Renal pelvis (tissue), 12 donors: ENCODE data around the gene SMAD2. TPM values are rescaled to one million over a fixed set of nuclear protein-coding genes. Genes with fewer than 3 reads are reported as not detected.
"Not testable (repeated sequence)": the region's sequence is repeated elsewhere in the genome, so short reads cannot be mapped to it uniquely, and the experiment has no call there.

Source experiments
- DNase-seq: peaks from one replicate; pipeline ENCODE4 v3.0.0-alpha.2; 2013
- long read RNA-seq, 16 experiments: transcript quantifications; one replicate each; lab custom pipeline, GENCODE V29; 2026
- polyA plus RNA-seq, 3 donors: library from polyadenylated mRNA; unstranded; fragments of 120-200 nt; gene quantifications; one replicate each; pipeline ENCODE4 v1.2.1, GENCODE V29; 2013; ENCODE audit not compliant: insufficient read length in 3 of 3

Gene SMAD2
- polyA plus RNA-seq, result 10 to 100 TPM; 81.2 to 85.6 (median 82.9) TPM
- long read RNA-seq, donor 1, full-length matches to known transcripts, result 13 of 19 reads
- long read RNA-seq, donor 1, partial matches to known transcripts, result 0 of 19 reads
- long read RNA-seq, donor 1, other reads (novel, unspliced or antisense), result 6 of 19 reads
- long read RNA-seq, donor 2, full-length matches to known transcripts, result 21 of 26 reads
- long read RNA-seq, donor 2, partial matches to known transcripts, result 5 of 26 reads
- long read RNA-seq, donor 2, other reads (novel, unspliced or antisense), result 0 of 26 reads
- long read RNA-seq, donor 3, full-length matches to known transcripts, result 8 of 8 reads
- long read RNA-seq, donor 3, partial matches to known transcripts, result 0 of 8 reads
- long read RNA-seq, donor 3, other reads (novel, unspliced or antisense), result 0 of 8 reads
- long read RNA-seq, donor 4, full-length matches to known transcripts, result 11 of 16 reads
- long read RNA-seq, donor 4, partial matches to known transcripts, result 0 of 16 reads
- long read RNA-seq, donor 4, other reads (novel, unspliced or antisense), result 5 of 16 reads
- long read RNA-seq, donor 5, full-length matches to known transcripts, result 6 of 6 reads
- long read RNA-seq, donor 5, partial matches to known transcripts, result 0 of 6 reads
- long read RNA-seq, donor 5, other reads (novel, unspliced or antisense), result 0 of 6 reads
- long read RNA-seq, donor 6, full-length matches to known transcripts, result 10 of 27 reads
- long read RNA-seq, donor 6, partial matches to known transcripts, result 17 of 27 reads
- long read RNA-seq, donor 6, other reads (novel, unspliced or antisense), result 0 of 27 reads
- long read RNA-seq, donor 7, full-length matches to known transcripts, result 7 of 7 reads
- long read RNA-seq, donor 7, partial matches to known transcripts, result 0 of 7 reads
- long read RNA-seq, donor 7, other reads (novel, unspliced or antisense), result 0 of 7 reads
- long read RNA-seq, donor 8, full-length matches to known transcripts, result 3 of 3 reads
- long read RNA-seq, donor 8, partial matches to known transcripts, result 0 of 3 reads
- long read RNA-seq, donor 8, other reads (novel, unspliced or antisense), result 0 of 3 reads
- long read RNA-seq, donor 9, full-length matches to known transcripts, result 8 of 18 reads
- long read RNA-seq, donor 9, partial matches to known transcripts, result 10 of 18 reads
- long read RNA-seq, donor 9, other reads (novel, unspliced or antisense), result 0 of 18 reads
- long read RNA-seq, donor 10, full-length matches to known transcripts, result 8 of 16 reads
- long read RNA-seq, donor 10, partial matches to known transcripts, result 8 of 16 reads
- long read RNA-seq, donor 10, other reads (novel, unspliced or antisense), result 0 of 16 reads
- long read RNA-seq, donor 11, full-length matches to known transcripts, result 5 of 5 reads
- long read RNA-seq, donor 11, partial matches to known transcripts, result 0 of 5 reads
- long read RNA-seq, donor 11, other reads (novel, unspliced or antisense), result 0 of 5 reads
- long read RNA-seq, donor 12, full-length matches to known transcripts, result 15 of 22 reads
- long read RNA-seq, donor 12, partial matches to known transcripts, result 0 of 22 reads
- long read RNA-seq, donor 12, other reads (novel, unspliced or antisense), result 7 of 22 reads
- long read RNA-seq, donor 13, full-length matches to known transcripts, result 4 of 4 reads
- long read RNA-seq, donor 13, partial matches to known transcripts, result 0 of 4 reads
- long read RNA-seq, donor 13, other reads (novel, unspliced or antisense), result 0 of 4 reads
- long read RNA-seq, donor 14, result 0 reads
- long read RNA-seq, donor 15, result 0 reads
- long read RNA-seq, donor 16, full-length matches to known transcripts, result 9 of 16 reads
- long read RNA-seq, donor 16, partial matches to known transcripts, result 0 of 16 reads
- long read RNA-seq, donor 16, other reads (novel, unspliced or antisense), result 7 of 16 reads

DNA sequence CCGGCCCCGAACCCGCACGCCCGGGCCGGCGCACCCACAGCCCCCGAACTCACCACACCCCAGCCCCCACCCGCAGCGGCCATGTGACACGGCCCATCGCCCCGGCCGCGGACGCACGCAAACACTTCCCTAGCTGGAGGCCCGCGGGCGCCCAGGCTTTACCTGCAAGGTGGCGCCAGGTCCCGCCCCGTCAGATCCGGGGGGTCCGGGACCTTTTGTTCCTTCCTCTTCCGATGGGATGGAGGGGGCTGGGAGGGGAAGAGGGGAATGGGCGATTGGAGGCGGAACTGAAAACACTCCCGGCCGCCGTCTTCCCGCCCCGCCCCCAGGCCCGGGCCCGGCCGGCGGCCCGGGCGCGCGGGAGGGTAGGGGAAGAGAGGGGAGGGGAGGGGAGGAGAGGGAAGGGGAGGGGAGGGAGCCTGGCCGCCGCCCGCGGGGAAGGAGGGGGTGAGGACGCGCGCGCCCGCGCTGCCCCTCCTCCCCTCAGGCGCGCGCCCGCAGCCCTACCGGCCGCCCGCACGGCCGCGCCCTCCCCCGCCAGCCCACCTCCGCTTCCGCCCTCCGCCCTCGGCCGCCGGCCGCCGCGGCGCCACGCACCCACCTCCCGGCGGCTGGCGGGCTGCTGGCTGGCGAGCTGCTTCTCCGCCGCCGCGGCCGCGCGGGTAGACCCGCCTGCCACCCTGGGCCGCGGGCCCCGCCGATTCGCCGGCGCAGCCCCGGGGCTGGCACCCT lies at the start of gene SMAD2:
SMAD2 (minus strand) TSS at position 461 of the 732 bp plus-strand sequence. CDS start 33,903 bp downstream, outside the sequence.
- DNase-seq, result peak; percentile 86

DNA sequence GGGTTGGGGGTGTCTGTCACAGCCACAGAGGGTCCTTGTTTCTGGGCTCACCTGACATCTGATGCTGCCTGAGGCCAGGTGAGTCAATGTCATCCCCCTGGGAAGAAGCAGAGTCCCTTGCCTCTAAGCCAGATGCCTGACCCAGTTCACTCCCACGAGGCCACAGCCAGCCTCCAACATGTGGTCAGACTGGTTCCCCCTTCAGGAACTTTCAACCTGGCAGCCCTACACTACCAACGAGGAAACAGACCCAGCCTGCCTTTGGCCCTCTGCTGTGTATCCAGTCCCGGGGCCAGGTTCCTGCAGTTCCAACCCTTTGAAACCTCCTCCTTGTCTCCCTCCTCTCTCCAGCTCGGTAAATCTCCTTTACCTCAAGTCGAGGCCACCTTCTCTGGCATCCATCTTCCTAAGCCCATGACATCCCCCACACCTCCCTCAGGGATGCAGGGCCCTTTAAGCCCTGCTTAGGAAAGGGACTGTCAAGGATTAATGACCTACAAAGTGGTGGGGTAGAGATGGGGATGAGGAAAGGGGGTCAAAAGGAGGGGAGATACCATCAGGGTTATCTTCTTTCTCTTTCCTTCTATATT lies 49.2 kb upstream of the SMAD2 start:
- no peak for DNase-seq

DNA sequence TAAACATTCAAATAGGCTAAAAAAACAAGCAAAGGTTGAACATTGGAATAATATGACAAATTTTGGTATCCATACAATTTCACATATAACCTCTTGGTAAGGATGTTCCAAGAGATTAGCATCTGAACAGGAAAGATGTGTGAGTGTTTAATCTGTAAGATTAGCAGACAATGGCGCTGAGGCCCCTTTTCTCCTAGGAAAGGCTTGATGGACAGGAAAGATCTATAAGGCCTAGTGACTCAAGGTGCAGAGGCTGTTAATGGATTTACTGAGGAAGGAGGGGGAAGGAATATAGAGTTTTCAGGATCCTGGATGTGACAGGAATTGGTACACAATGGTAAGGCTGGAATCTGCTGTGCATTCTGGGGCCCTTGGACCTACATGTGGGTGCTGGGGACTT lies 48.1 kb upstream of the SMAD2 start:
- no peak for DNase-seq

DNA sequence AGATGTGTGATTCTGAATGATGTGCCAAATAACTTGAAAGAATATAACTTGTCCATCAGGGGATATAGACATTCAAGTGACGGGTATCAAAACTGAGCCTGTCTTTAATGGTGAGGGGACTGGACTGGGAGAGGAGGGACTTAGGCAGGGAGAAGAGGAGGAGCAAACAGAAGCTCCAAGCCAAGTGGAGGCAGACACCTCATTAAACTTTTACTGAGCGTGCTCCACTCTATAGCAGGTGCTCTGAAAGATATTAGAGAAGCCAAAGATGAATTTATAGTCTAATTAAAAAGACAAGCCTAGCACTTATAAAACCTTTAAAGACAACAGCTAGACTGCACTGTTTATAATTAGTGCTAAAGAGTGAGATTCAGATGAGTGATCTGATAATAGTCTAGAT lies 47.7 kb upstream of the SMAD2 start:
- no peak for DNase-seq

DNA sequence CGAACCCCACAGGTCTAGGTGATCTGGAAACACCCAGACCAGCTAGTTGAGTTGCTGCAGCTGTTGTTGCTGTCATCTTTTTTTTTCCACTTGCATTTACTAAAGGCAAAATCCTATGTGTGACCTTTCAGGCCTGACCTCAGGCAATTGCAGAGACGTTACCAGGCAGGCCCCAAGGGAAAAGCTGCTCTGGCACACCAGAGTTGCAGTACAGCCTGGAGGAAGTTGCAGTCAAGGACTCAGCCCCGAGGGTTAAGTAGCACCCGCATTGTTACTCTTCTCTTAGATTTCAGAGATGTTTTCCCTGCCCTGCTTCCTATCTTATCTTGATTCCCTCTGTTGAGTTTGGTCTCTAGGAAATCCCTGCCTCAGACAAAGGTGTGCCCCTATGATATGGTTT lies 45.2 kb upstream of the SMAD2 start:
- DNase-seq, result no peak

DNA sequence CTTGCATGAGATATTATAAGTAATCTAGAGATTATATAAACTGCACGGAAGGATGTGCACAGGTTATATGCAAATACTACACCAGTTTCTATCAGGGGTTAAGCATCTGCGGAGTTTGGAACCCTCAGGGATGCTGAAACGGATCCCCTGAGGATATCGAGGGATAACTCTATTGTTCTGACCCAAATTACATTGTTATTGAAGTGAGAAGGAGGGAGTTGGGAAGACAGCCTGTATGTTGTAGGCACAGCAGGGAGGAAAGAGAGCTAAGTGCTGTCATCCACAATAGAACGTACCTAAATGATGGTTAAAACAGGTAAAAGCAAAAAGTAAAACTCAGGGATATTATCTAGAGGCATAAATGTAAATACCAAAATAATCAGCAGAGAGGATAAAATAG lies 44.6 kb upstream of the SMAD2 start:
- no peak for DNase-seq

DNA sequence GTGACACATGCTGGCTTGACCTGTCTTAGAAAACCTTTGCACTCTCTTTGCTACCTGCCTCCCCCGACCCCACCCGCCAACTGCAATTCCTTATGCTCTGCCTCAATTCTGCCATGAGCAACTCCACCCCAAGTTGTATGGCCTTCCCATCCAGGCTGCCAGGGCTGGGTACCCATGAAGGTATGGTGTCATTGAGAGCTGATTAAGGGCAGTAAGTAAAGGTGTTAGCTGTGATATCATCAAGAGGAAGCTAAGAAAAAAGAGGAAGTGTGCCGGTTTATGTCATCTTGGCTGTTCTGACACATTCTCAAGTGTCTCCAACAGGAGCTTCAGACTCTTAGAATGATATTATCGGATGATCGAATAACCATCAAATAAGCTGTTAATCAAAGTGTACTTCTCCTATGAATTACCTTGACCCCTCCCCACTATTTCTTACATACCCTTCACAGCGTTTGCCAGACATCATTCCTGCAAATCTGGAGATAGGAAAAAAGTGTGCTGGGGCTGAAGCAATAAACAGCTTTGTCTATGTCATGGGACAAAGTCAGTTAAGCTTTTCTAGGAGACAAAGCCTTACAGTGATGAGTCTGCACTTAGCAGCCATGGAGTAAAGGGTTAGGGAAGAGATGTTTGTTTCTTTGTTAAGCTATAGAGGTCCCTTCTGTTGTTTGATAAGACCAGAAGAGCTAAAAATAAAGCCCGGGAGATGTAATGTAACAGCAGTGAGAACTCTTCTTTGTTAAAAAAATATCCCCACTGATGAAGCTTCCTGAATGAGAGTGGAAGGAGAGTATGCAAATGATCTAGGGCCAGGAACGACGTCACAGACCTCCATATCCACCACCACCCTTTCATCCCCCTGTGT lies 40.4 kb upstream of the SMAD2 start:
- DNase-seq, result no peak

DNA sequence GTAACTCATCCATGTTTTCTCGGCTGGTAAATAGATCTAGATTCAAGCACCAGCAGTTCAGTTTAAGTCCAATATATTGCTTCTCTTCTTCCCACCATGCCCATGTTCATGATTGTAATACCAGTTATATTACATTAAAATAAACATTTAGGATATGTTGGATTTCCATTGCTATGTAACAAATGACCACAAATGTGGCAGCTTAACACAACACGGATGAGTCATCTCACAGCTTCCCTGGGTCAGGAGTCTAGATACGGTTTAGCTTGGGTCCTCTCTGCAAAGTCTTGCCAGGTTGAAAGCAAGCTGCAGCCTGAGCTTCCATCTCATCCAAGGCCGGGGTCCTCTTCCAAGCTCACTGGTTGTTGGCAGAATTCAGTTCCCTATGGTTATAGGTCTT lies 39.4 kb upstream of the SMAD2 start:
- DNase-seq, result no peak

DNA sequence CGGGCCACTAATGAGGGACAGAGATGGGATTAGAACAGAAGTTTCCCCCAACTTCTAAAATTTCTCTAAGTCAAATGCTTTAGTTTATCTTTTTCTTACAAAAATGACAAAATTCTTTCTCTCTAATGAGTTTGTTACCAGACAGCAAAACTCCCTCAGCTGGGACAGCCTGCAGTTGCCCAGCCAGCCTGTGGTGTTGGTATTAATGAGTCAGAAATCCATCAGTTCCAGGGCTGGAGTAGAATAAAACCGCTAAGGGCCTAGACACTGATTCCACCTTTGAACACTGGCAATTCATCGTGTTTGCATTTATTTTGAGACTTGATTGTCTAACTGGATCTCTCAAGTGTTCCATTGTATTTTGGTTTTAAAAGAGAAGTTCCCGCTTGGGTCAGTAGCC lies 38.3 kb upstream of the SMAD2 start:
- DNase-seq, result no peak

DNA sequence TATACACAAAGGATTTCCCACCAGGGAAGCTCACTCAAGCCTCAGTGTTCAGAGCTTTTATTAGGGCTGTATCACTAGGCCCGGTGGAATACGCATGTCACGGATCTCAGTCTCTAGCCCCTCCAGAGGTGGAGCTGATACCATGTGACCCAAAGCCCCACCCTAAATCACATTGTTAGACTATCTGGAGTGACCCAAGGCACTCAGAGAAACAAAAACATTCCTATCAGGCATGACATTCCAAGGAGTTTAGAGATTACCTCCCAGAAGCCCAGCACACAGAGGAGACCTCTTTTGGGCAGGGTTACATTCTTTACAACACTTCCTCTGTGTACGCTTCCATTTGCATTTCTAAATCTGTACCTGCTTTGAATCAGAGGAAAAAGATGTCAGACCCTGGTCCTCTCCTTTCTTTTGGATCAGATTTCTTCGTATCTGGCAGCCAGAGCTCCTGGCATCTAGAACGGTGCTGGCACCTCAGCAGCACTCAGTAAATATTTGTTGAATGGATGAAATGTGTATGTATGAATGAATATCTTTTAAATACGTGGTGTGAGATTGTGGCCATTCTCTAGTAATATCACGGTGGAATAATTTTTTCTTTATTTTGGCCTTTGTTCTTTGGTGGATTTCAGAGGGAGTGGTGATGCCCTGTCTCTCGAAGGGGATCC lies 37.7 kb upstream of the SMAD2 start:
- no peak for DNase-seq

DNA sequence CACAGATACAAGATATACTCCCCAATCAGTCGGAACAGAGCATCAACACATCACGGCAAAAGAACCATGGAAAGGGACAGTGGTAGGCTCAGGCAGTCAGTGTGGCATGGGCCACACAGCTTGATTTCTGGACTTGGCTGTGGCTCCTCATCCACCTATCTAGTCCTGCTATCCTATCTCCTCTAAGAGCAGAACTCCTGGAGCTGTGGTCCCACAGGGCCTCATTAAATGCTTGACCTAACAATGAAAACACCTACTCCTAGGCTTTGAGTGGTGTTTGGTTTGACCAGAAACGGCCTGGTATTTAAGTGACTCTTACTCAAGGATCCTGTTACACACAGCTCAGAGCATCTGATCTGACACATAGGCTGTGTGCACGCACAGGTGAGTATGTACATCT lies 33.6 kb upstream of the SMAD2 start:
- no peak for DNase-seq

DNA sequence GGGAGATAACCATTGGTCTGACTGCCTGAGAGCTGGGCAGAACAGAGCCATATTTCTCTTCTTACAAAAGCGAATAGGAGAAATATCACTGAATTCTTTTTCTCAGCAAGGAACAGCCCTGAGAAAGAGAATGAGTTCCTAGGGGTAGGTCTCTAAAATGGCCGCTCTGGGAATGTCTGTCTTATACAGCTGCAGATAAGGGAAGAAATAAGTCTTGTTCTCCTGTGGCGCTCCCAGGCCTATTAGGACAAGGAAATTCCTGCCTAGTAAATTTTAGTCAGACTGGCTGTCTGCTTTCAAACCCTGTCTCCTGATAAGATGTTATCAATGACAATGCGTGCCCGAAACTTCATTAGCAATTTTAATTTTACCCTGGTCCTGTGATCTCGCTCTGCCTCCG lies 30.5 kb upstream of the SMAD2 start:
- not testable (repeated sequence) for DNase-seq

DNA sequence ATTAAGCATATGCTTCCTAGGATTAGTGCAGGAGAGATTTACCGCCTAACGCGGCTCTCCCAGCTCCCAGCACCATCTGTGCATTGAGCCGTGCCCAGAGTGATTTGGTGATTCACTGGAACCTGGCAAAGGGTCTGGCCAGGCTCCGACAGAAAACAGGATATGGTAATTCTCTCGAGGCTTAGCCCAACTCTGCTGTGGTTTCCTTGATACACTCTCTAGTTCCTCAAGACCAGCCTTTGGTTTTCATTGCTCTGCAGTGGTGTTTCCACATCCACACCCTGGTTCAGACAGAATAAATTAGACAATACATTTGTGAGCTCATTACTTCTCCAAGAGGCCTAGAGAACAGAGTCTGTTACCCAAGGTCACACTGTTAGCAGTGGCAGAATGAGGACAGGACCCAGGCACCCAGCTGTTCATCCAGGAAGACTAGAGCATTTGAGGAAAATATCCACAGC lies 23.0 kb upstream of the SMAD2 start:
- DNase-seq, result no peak

DNA sequence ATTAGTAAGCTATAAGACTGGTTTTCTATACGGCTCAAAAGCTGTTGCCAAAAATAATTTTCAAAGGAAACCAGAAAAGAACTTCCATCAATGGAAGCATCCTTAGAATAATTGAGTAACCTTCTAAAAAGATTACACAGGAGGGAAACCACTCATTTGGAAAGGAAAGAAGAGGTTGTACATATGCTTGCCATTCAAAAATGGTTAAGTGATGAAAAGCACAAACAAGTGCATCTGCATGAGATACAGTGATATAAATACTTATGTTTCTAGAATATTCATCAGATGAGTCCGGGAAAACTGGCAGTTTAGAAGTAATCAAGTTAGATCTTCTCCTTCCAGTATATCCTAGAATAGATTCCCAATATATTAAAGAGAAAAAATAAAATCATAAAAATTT lies 20.1 kb upstream of the SMAD2 start:
- DNase-seq, result no peak

DNA sequence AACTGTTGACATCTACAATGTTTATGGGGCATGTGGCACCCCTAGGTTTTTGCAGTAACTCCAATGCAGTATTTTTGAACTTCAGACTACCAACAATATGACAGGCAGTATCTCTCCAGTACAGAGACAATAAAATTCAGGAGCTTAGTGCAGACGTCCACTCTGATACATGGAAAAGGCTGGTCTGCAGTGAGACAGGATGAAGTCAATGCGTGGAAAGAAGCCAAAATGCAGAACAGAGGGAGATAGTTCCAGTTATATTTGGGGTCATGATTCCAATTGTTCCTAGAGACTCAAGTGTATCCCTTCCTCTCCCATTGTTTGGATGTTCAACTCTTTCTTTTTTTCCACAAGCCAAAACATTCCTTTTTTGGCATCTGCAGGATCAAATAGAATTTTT lies 18.7 kb upstream of the SMAD2 start:
- DNase-seq, result no peak

DNA sequence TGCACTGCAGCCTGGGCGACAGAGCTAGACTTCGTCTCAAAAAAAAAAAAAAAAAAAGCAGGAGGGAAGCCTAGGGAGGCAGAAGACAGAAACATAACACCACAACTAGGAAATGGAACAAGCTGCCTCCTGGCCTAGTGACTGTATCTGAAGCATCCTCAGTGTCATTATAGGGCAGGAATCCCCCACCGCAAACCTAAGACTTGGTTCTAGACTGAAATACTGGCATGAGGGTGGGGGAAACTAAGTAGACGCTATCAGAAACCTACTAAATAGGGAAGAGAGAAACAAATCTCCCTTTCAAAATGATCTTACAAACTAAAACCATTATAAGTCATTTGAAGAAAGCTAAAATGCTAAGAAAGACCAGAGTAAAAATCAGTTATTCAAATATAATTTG lies 16.4 kb upstream of the SMAD2 start:
- DNase-seq, result no peak

DNA sequence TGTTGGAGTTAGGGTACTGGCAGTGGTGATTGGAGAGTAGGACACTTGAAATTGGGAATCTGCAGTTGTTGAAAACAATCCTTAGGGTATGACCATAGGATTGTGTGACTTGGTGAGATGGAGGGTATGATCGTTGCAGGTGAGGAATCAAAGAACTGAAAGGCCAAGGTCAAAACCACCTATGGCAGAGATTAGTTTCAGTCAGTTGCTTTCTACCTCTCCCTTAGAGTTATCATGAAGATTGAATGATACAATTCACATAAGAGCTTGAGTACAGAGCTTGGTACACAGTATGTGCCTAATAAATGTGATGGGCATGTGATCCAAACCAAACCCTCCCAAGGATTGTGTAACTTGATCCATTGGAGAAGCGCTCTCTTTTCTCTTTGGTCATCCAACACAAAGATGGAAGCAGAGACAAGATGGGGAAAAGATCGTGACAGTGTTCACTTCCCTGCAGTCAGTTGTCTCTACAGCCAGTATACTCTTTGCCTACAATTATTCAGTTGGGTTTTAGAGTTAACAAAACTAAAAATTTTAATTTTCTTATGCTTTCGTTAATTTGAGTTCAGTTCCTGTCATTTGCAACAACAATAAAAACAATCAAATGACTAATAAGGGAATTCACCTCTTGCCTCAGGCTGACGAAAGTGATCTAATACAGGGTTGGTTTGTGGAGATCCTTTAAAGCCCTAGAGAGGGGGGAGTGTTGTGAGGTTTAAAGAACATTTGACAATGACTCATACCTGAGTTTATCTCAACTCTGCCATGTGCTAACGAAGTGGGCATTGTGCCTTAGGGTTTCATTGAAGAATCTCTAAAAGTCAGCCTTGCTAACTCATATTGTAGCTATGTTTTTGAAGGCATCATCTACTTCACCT lies 14.8 kb upstream of the SMAD2 start:
- DNase-seq, result no peak
